Liver (tissue), 9 donors: ENCODE data around the gene SNRNP70. TPM values are rescaled to one million over a fixed set of nuclear protein-coding genes. Genes with fewer than 3 reads are reported as not detected.

ENCODE experiments used
- DNase-seq: peaks from one replicate; pipeline ENCODE4 v3.0.0-alpha.2; 2017; ENCODE audit warnings: low spot score
- H3K27ac ChIP-seq, 2 donors: one replicate each; pipeline ENCODE4 v1.7.0; 2013; ENCODE audit warnings: inconsistent platforms in 2 of 2, low read length in 2 of 2, control low read depth in 1 of 2, low read depth in 1 of 2, mild to moderate bottlenecking in 1 of 2
- H3K27me3 ChIP-seq, 4 donors: one replicate each; pipeline versions ENCODE4 v1.6.1 to v1.7.0; 2013; ENCODE audit warnings: low read length in 3 of 4, inconsistent platforms in 1 of 4, mild to moderate bottlenecking in 1 of 4, moderate library complexity in 1 of 4; ENCODE audit not compliant: control insufficient read depth in 4 of 4, insufficient read depth in 4 of 4
- H3K36me3 ChIP-seq, 4 donors: one replicate each; pipeline versions ENCODE4 v1.6.1 to v1.7.0; 2013; ENCODE audit warnings: low read length in 3 of 4, mild to moderate bottlenecking in 3 of 4, low read depth in 1 of 4, moderate library complexity in 1 of 4; ENCODE audit not compliant: control insufficient read depth in 4 of 4, insufficient read depth in 3 of 4
- H3K4me1 ChIP-seq, 4 donors: one replicate each; pipeline versions ENCODE4 v1.6.1 to v1.7.0; 2013; ENCODE audit warnings: low read length in 3 of 4, mild to moderate bottlenecking in 3 of 4, moderate library complexity in 1 of 4; ENCODE audit not compliant: control insufficient read depth in 4 of 4, insufficient read depth in 4 of 4
- H3K4me3 ChIP-seq, 3 donors: one replicate each; pipeline versions ENCODE4 v1.6.1 to v1.7.0; 2013; ENCODE audit warnings: low read length in 3 of 3, control low read depth in 1 of 3, low read depth in 1 of 3, mild to moderate bottlenecking in 1 of 3
- H3K9ac ChIP-seq, 2 donors: one replicate each; pipeline ENCODE4 v1.7.0; 2013; ENCODE audit warnings: low read length in 2 of 2, mild to moderate bottlenecking in 2 of 2, moderate library complexity in 2 of 2, control low read depth in 1 of 2, low read depth in 1 of 2
- H3K9me3 ChIP-seq, 4 donors: one replicate each; pipeline versions ENCODE4 v1.6.1 to v1.7.0; 2013; ENCODE audit warnings: low read length in 3 of 4; ENCODE audit not compliant: control insufficient read depth in 4 of 4
- ATF3 ChIP-seq: IDR thresholded peaks from 2 replicates; pipeline ENCODE4 v1.6.1; 2016; ENCODE audit warnings: antibody characterized with exemption
- CTCF ChIP-seq: fragments of 150-350 bp; IDR thresholded peaks from 2 replicates; pipeline ENCODE4 v1.5.1; 2017; ENCODE audit warnings: improper control_type of control experiment, low read depth, low read length; ENCODE audit not compliant: missing input control
- EGR1 ChIP-seq, 2 donors: IDR thresholded peaks; 2 replicates each; pipeline ENCODE4 v1.6.1; 2016 to 2018; ENCODE audit warnings: antibody characterized with exemption in 2 of 2, low read depth in 2 of 2
- FOXA2 ChIP-seq: IDR thresholded peaks from 2 replicates; pipeline ENCODE4 v1.6.1; 2016; ENCODE audit warnings: antibody characterized with exemption
- GABPA ChIP-seq, 2 donors: IDR thresholded peaks in 1 of 2; conservative IDR thresholded peaks in 1 of 2; 2 replicates each; pipeline ENCODE4 v1.6.1; 2016; ENCODE audit warnings: antibody characterized with exemption in 2 of 2, mild to moderate bottlenecking in 1 of 2, moderate library complexity in 1 of 2
- HNF4G ChIP-seq: IDR thresholded peaks from 2 replicates; pipeline ENCODE4 v1.6.1; 2016; ENCODE audit warnings: antibody characterized with exemption
- JUND ChIP-seq, 2 donors: IDR thresholded peaks; 2 replicates each; pipeline ENCODE4 v1.6.1; 2016; ENCODE audit warnings: antibody characterized with exemption in 2 of 2
- MAX ChIP-seq: IDR thresholded peaks from 2 replicates; pipeline ENCODE4 v1.6.1; 2016; ENCODE audit warnings: antibody characterized with exemption
- NR2F2 ChIP-seq: IDR thresholded peaks from 2 replicates; pipeline ENCODE4 v1.6.1; 2016; ENCODE audit warnings: antibody characterized with exemption
- RAD21 ChIP-seq, 2 donors: IDR thresholded peaks; 2 replicates each; pipeline ENCODE4 v1.6.1; 2016; ENCODE audit warnings: antibody characterized with exemption in 2 of 2, mild to moderate bottlenecking in 2 of 2
- REST ChIP-seq: IDR thresholded peaks from 2 replicates; pipeline ENCODE4 v1.6.1; 2016; ENCODE audit warnings: antibody characterized with exemption, mild to moderate bottlenecking
- RXRA ChIP-seq, 2 donors: IDR thresholded peaks; 2 replicates each; pipeline ENCODE4 v1.6.1; 2017 to 2018; ENCODE audit warnings: antibody characterized with exemption in 2 of 2, mild to moderate bottlenecking in 1 of 2
- SP1 ChIP-seq: IDR thresholded peaks from 2 replicates; pipeline ENCODE4 v1.6.1; 2018; ENCODE audit warnings: antibody characterized with exemption, mild to moderate bottlenecking
- ZBTB33 ChIP-seq: IDR thresholded peaks from 2 replicates; pipeline ENCODE4 v1.6.1; 2016; ENCODE audit warnings: antibody characterized with exemption
- WGBS: extraction: QIAGEN DNeasy Blood & Tissue Kit; methylation state at CpG from one replicate; pipeline ENCODE4 v1.1.7; 2013; 5-methylcytosine and 5-hydroxymethylcytosine counted together
- polyA plus RNA-seq, 2 donors: library from polyadenylated mRNA; stranded (reverse) in 1 of 2; unstranded in 1 of 2; fragments of 200-250 nt in 1 of 2; fragments of >200 nt in 1 of 2; fragmentation: Nextera tagmentation in 1 of 2; extraction: Ambion mirVana in 1 of 2; gene quantifications; one replicate each; pipeline versions ENCODE4 v1.2.1 to v1.2.3, GENCODE V29; 2013 to 2015
- total RNA-seq, 2 donors: library from RNA; depleted of rRNA; stranded (reverse); fragments of >200 nt; gene quantifications; one replicate each; pipeline ENCODE4 v1.2.3, GENCODE V29; 2014
- donor health status: healthy.
- donor health status: healthy.
- donor health status: healthy.
- donor health status: healthy.
- donor health status: healthy.

The SNRNP70 gene
- total and polyA plus RNA-seq, 4 donors: 34.2 to 166 (median 94.8) TPM

- Histone ChIP-seq H3K9me3 (no peaks in the 10 kb centered on the region), H3K36me3 (no peaks in the 10 kb centered on the region), H3K9ac (peak within 1 kb of the TSS; percentile 48 to 55), H3K27ac (peak within 1 kb of the TSS; percentile 97 to 100), H3K27me3 (no peaks in the 10 kb centered on the region), H3K4me1 (peaks cover 11 to 37% (median 23%) of the 10 kb centered on the region in 4 donors), H3K4me3 (peak within 1 kb of the TSS; percentile 50 to 69 (median 50))
- 1% methylated on average over 90 of the region's 90 CpGs for WGBS
- no peak for DNase-seq
- TF ChIP-seq REST (peak; percentile 98), NR2F2 (no peak), FOXA2 (no peak), SP1 (no peak), RAD21 (IDR thresholded peaks at IDR 0.05) (no peak), ZBTB33 (no peak), GABPA (IDR thresholded peaks at IDR 0.05 in 1 of 2, conservative IDR thresholded peaks at IDR 0.05 in 1 of 2) (no peak), MAX (no peak)
Observed at GRCh38 chr19:49119411-49120324, 34.4 kb downstream of the SNRNP70 start, which contains the start of gene PPFIA3. Gene PPFIA3, plus strand, starts transcription at chr19:49119544. Its CDS starts 8,330 bp downstream, at chr19:49127874.

- Histone ChIP-seq H3K9ac (no peak overlapping the region), H3K4me1 (peaks cover 11 to 37% (median 20%) of the 10 kb centered on the region in 4 donors), H3K27me3 (no peaks in the 10 kb centered on the region), H3K27ac (no peak overlapping the region), H3K36me3 (no peaks in the 10 kb centered on the region), H3K4me3 (no peak overlapping the region), H3K9me3 (no peaks in the 10 kb centered on the region)
- TF ChIP-seq ATF3 (no peak), GABPA (IDR thresholded peaks at IDR 0.05 in 1 of 2, conservative IDR thresholded peaks at IDR 0.05 in 1 of 2) (no peak), RAD21 (IDR thresholded peaks at IDR 0.05) (no peak), JUND (IDR thresholded peaks at IDR 0.05) (no peak), HNF4G (no peak), CTCF (no peak), EGR1 (IDR thresholded peaks at IDR 0.05; ENCODE audit: low read depth in 2 of 2) (no peak), RXRA (IDR thresholded peaks at IDR 0.05) (no peak)
- no peak for DNase-seq
- 21% methylated on average over 16 of the region's 16 CpGs for WGBS
Observed at GRCh38 chr19:49120325-49120683, 35.1 kb downstream of the SNRNP70 start.
